Omental fat pad (tissue), 4 donors: ENCODE measurements around the gene ANK3. TPM values are rescaled to one million over a fixed set of nuclear protein-coding genes. Genes with fewer than 3 reads are reported as not detected.

Source experiments
- ATAC-seq: fragments of 150-250 bp; one replicate; pipeline ENCODE4 v1.9.1; 2016; ENCODE audit warnings: mild to moderate bottlenecking, moderate library complexity; ENCODE audit not compliant: low FRiP score
- DNase-seq: peaks from one replicate; pipeline ENCODE4 v3.0.0-alpha.2; 2019; ENCODE audit warnings: low spot score
- CTCF ChIP-seq, 3 donors: fragments of 450-650 bp; IDR thresholded peaks; one replicate each; pipeline ENCODE4 v1.5.1; 2016 to 2017; ENCODE audit warnings: antibody characterized with exemption in 3 of 3, mild to moderate bottlenecking in 3 of 3, moderate library complexity in 2 of 3
- total RNA-seq, 4 donors: library from RNA; depleted of rRNA; stranded (reverse); fragments of >200 nt; gene quantifications; one replicate each; pipeline ENCODE4 v1.1.0, GENCODE V29; 2016

ANK3 gene
- total RNA-seq, 4 donors from 2014 or later, result 10.5 to 22.5 (median 13.3) TPM

- no peak for DNase-seq
- no peak for ATAC-seq
- TF ChIP-seq CTCF (IDR thresholded peaks at IDR 0.05), result no peak
Observed at GRCh38 chr10:60082744-60083344, 306.8 kb downstream of the ANK3 start.

DNA sequence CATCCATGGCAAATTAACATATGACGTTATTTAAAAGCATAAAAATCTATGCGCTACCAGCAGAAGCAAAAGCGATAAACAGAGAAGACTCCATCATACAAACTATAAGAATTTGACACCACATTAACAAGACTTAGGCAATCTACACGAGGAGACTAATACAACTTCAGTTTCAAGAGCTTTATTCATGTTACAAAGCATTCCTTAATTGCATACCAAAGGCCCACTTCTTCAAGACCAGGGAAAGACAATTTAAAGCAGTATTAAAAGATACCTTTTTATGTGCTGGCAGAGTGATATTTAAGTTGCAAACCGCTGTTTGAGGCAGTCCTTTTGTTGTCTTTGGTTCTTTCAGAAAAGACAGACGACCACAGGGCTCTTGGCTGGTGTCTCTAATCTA is 307.3 kb downstream of the ANK3 start:
- no peak for DNase-seq
- no peak for TF ChIP-seq CTCF (IDR thresholded peaks at IDR 0.05)
- no peak for ATAC-seq

DNA sequence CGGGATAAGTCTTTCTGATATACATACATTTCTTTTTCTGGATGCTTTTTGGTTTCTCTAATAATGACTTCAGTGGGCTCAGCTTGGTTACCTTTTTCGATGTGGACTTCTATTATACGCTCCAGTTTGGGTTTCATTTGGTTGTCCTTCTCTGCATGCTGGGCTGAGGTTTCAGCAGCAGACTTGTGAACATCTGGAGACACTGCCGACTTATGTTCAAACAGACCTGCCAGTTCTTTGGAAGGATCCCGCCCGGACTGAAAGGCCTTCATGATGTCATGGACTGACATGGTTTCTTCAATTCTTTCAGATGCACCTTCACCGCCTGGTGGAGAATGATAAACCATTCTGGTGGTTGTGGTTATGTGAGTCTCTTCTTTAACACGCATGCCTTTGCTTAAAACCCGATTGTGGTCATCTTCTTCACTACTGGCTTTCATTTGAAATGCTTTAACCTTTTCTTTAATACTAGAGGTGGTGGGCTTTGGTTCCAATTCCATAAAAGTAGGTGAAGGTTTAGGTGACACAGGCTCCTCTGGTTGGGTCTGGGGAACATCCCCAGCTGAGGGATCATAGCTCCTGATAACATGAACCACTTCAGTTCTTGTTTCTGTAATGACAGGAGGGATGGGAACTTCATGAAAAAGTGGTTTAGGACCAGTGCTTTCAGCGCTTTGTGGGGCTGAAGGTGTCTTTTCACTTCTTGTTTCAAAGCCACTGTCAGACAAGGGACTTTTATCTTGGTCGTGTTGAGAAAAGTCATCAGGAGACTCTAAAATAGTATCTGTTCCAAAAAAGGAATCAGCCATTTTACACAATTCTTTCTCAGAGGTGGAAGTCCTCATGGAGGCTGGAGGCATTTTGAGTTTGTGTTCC is 315.7 kb downstream of the ANK3 start:
- TF ChIP-seq CTCF (IDR thresholded peaks at IDR 0.05), result no peak
- DNase-seq (no peak), ATAC-seq (no peak)

DNA sequence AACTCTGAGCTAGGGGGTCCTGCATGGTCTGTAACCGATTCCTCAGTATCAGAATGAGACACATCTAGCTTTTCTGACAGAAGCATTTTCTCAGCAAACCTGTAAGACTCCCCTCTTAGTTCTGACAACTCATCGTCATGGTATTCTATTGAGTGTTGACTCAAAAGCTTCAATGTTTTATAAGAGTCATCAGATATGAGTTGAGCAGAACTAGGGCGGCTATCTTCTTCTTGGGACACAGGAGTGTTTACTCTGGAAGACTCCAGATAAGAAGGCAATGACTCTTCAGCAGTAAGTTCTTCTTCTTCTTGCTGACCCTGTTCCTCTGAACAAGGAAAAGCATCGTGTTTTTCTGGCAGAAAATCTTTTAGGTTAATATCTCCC is 316.3 kb downstream of the ANK3 start:
- ATAC-seq (no peak), DNase-seq (no peak)
- TF ChIP-seq CTCF (IDR thresholded peaks at IDR 0.05), result no peak

- TF ChIP-seq CTCF (IDR thresholded peaks at IDR 0.05), result no peak
- DNase-seq (no peak), ATAC-seq (no peak)
Observed at GRCh38 chr10:60069311-60069710, 320.4 kb downstream of the ANK3 start.

- TF ChIP-seq CTCF (IDR thresholded peaks at IDR 0.05), result no peak
- no peak for DNase-seq
- ATAC-seq, result no peak
Observed at GRCh38 chr10:60050366-60050765, 339.3 kb downstream of the ANK3 start.

GRCh38 chr10:60048091-60048501 is 341.6 kb downstream of the ANK3 start:
- DNase-seq, result no peak
- ATAC-seq, result no peak
- TF ChIP-seq CTCF (IDR thresholded peaks at IDR 0.05), result no peak
